Transverse colon (tissue), 4 donors: Measurements from ENCODE around the gene MANSC4.

ENCODE experiments used
- CTCF ChIP-seq, 5 experiments: fragments of 200-600 bp in 3 of 5; fragments of 450-650 bp in 2 of 5; sonication (generic) in 3 of 5; IDR thresholded peaks; 1 replicate in 2 of 5; 2 replicates in 3 of 5; pipeline ENCODE4 v1.5.1; 2016 to 2017; ENCODE audit warnings: antibody characterized with exemption in 5 of 5, inconsistent platforms in 3 of 5, mild to moderate bottlenecking in 2 of 5, moderate library complexity in 1 of 5
- POLR2A ChIP-seq: fragments of 450-650 bp; IDR thresholded peaks from one replicate; pipeline ENCODE4 v1.6.1; 2016; ENCODE audit warnings: antibody characterized with exemption, mild to moderate bottlenecking, moderate library complexity
- POLR2AphosphoS5 ChIP-seq, 3 donors: sonication (generic); formaldehyde crosslinking; IDR thresholded peaks; one replicate each; pipeline ENCODE4 v1.6.1; 2016; ENCODE audit warnings: antibody characterized with exemption in 3 of 3

DNA sequence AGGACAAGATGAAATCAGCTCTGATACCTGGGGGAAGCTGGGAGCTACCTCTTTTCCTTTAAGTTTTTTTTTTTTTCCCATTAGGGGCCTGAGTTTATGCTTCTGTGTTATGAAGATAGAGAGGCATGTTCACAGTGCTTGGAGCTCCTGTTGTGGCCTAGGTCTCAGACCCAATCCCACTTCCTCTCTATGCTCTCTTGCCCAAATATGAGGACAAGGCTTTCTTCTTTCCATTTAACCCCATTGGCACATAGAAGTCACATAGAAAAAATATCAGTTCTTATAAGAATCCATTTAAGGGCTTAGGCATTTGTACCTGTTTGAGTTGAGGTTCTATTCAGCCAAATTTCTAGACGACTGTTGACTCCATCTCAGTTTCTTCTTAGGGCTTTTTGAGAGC is 56.8 kb downstream of the MANSC4 start:
- TF ChIP-seq POLR2A = no peak
- TF ChIP-seq CTCF (IDR thresholded peaks at IDR 0.05) = no peak
- no peak for TF ChIP-seq POLR2AphosphoS5 (IDR thresholded peaks at IDR 0.05)
